Measurements from ENCODE around the gene FNIP2. TPM values are rescaled to one million over a fixed set of nuclear protein-coding genes. Genes with fewer than 3 reads are reported as not detected.
A peak's percentile ranks its signal among the peaks of the same experiment; 100 is the strongest.

The FNIP2 gene
- total and polyA plus RNA-seq, 2 donors (not counting 1 experiment from before 2014, with no cell fraction given) = 16.9 to 36.8 TPM

GRCh38 chr4:158810487-158811215 is 41.8 kb downstream of the FNIP2 start:
- H3K4me3 ChIP-seq (replicated peaks in 1 of 4; ENCODE audit: control extremely low read depth in 1 of 4, insufficient read depth in 1 of 4, low read depth in 3 of 4, low read length in 4 of 4) = no peak overlapping the region

GRCh38 chr4:158811216-158811540 is 42.4 kb downstream of the FNIP2 start:
- Histone ChIP-seq H3K4me3 (replicated peaks in 1 of 4; ENCODE audit: control extremely low read depth in 1 of 4, insufficient read depth in 1 of 4, low read depth in 3 of 4, low read length in 4 of 4) (no peak overlapping the region), H3K27ac (ENCODE audit: insufficient read depth, low read length) (peak overlapping the region; percentile 43), H3K9me3 (ENCODE audit: control insufficient read depth, insufficient read depth, low read depth, low read length) (no peaks in the 10 kb centered on the region), H3K36me3 (ENCODE audit: control insufficient read depth, insufficient read depth, low read length) (no peaks in the 10 kb centered on the region), H3K4me2 (ENCODE audit: extremely low read depth, insufficient read depth, low read length) (no peak overlapping the region), H3K27me3 (ENCODE audit: control insufficient read depth, insufficient read depth, low read length) (no peaks in the 10 kb centered on the region), H3K9ac (ENCODE audit: insufficient read depth, low read length) (no peak overlapping the region), H3K4me1 (ENCODE audit: control insufficient read depth, extremely low read depth, insufficient read depth, low read length) (peaks cover 2% of the 10 kb centered on the region), H4K20me1 (ENCODE audit: control insufficient read depth, extremely low read depth, insufficient read depth, low read length) (no peaks in the 10 kb centered on the region), H3K79me2 (ENCODE audit: control insufficient read depth, insufficient read depth, low read length) (peaks cover 9% of the 10 kb centered on the region), H2AFZ (ENCODE audit: low read length) (no peak overlapping the region)
- TF ChIP-seq, protein P1, sequence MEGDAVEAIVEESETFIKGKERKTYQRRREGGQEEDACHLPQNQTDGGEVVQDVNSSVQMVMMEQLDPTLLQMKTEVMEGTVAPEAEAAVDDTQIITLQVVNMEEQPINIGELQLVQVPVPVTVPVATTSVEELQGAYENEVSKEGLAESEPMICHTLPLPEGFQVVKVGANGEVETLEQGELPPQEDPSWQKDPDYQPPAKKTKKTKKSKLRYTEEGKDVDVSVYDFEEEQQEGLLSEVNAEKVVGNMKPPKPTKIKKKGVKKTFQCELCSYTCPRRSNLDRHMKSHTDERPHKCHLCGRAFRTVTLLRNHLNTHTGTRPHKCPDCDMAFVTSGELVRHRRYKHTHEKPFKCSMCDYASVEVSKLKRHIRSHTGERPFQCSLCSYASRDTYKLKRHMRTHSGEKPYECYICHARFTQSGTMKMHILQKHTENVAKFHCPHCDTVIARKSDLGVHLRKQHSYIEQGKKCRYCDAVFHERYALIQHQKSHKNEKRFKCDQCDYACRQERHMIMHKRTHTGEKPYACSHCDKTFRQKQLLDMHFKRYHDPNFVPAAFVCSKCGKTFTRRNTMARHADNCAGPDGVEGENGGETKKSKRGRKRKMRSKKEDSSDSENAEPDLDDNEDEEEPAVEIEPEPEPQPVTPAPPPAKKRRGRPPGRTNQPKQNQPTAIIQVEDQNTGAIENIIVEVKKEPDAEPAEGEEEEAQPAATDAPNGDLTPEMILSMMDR (conservative IDR thresholded peaks at IDR 0.05 in 1 of 2, IDR thresholded peaks at IDR 0.05 in 1 of 2; ENCODE audit: low read depth in 1 of 2, low read length in 2 of 2) = no peak
- TF ChIP-seq EZH2 (IDR thresholded peaks at IDR 0.05; ENCODE audit: low read length, missing control alignments) = no peak
- DNase-seq (ENCODE audit: low read depth in 2 of 2) = no peak

More at GRCh38 chr4:158810487-158811215, 41.8 kb downstream of the FNIP2 start:
- DNase-seq (ENCODE audit: low read depth in 2 of 2) = peak; percentile 89 to 100
- no peaks in the 10 kb centered on the region for H3K36me3 ChIP-seq (ENCODE audit: control insufficient read depth, insufficient read depth, low read length)
- no peak overlapping the region for H3K9ac ChIP-seq (ENCODE audit: insufficient read depth, low read length)
- peaks cover 10% of the 10 kb centered on the region for H3K79me2 ChIP-seq (ENCODE audit: control insufficient read depth, insufficient read depth, low read length)
- peak overlapping the region; percentile 43 for H3K27ac ChIP-seq (ENCODE audit: insufficient read depth, low read length)
- peak overlapping the region; percentile 41 for H3K4me2 ChIP-seq (ENCODE audit: extremely low read depth, insufficient read depth, low read length)
- no peaks in the 10 kb centered on the region for H3K9me3 ChIP-seq (ENCODE audit: control insufficient read depth, insufficient read depth, low read depth, low read length)
- no peak overlapping the region for H2AFZ ChIP-seq (ENCODE audit: low read length)
- H3K27me3 ChIP-seq (ENCODE audit: control insufficient read depth, insufficient read depth, low read length) = no peaks in the 10 kb centered on the region
- H3K4me1 ChIP-seq (ENCODE audit: control insufficient read depth, extremely low read depth, insufficient read depth, low read length) = peaks cover 2% of the 10 kb centered on the region
- H4K20me1 ChIP-seq (ENCODE audit: control insufficient read depth, extremely low read depth, insufficient read depth, low read length) = no peaks in the 10 kb centered on the region
- TF ChIP-seq EZH2 (IDR thresholded peaks at IDR 0.05; ENCODE audit: low read length, missing control alignments) = no peak
- TF ChIP-seq, protein P1 (conservative IDR thresholded peaks at IDR 0.05 in 1 of 2, IDR thresholded peaks at IDR 0.05 in 1 of 2; ENCODE audit: low read depth in 1 of 2, low read length in 2 of 2) = no peak

GRCh38 chr4:158811704-158812103 is 42.9 kb downstream of the FNIP2 start:
- Histone ChIP-seq H4K20me1 (ENCODE audit: control insufficient read depth, extremely low read depth, insufficient read depth, low read length) (no peaks in the 10 kb centered on the region), H3K79me2 (ENCODE audit: control insufficient read depth, insufficient read depth, low read length) (peaks cover 9% of the 10 kb centered on the region), H3K36me3 (ENCODE audit: control insufficient read depth, insufficient read depth, low read length) (no peaks in the 10 kb centered on the region), H3K4me3 (replicated peaks in 1 of 4; ENCODE audit: control extremely low read depth in 1 of 4, insufficient read depth in 1 of 4, low read depth in 3 of 4, low read length in 4 of 4) (no peak overlapping the region), H2AFZ (ENCODE audit: low read length) (no peak overlapping the region), H3K27ac (ENCODE audit: insufficient read depth, low read length) (no peak overlapping the region), H3K4me2 (ENCODE audit: extremely low read depth, insufficient read depth, low read length) (no peak overlapping the region), H3K27me3 (ENCODE audit: control insufficient read depth, insufficient read depth, low read length) (no peaks in the 10 kb centered on the region), H3K4me1 (ENCODE audit: control insufficient read depth, extremely low read depth, insufficient read depth, low read length) (peaks cover 2% of the 10 kb centered on the region), H3K9me3 (ENCODE audit: control insufficient read depth, insufficient read depth, low read depth, low read length) (no peaks in the 10 kb centered on the region), H3K9ac (ENCODE audit: insufficient read depth, low read length) (no peak overlapping the region)
- no peak for TF ChIP-seq EZH2 (IDR thresholded peaks at IDR 0.05; ENCODE audit: low read length, missing control alignments)
- TF ChIP-seq, protein P1 (conservative IDR thresholded peaks at IDR 0.05 in 1 of 2, IDR thresholded peaks at IDR 0.05 in 1 of 2; ENCODE audit: low read depth in 1 of 2, low read length in 2 of 2) = no peak
- no peak for DNase-seq (ENCODE audit: low read depth in 2 of 2)
